GM12878 (cell line): Measurements from ENCODE around the gene SALL3. TPM values are rescaled to one million over a fixed set of nuclear protein-coding genes. Genes with fewer than 3 reads are reported as not detected.

Experiments used
- ATAC-seq: fragments of 200-7000 bp; cut with Tn5 transposase; 3 replicates; pipeline ENCODE4 v1.9.1; 2020; ENCODE audit warnings: mild to moderate bottlenecking, moderate library complexity
- BruUV-seq: library from RNA; stranded (reverse); fragments of 400-500 nt; replicated peaks from 2 replicates; lab custom pipeline; 2021; lab: Mats Ljungman, UMichigan
- CTCF ChIA-PET: fragments of 300-600 bp; sonication (Branson Sonifier 250); formaldehyde crosslinking; extraction: SDS; loops from one replicate; lab custom pipeline; 2021; ENCODE audit warnings: inconsistent platforms; lab: Yijun Ruan, JAX
- POLR2A ChIA-PET: fragments of 350-600 bp; formaldehyde crosslinking; extraction: SDS; loops from one replicate; lab custom pipeline; 2021; ENCODE audit warnings: inconsistent platforms; lab: Charles Lee
- RAD21 ChIA-PET: fragments of 300-600 bp; sonication (Branson Sonifier 250); formaldehyde crosslinking; loops from one replicate; lab custom pipeline; 2023; ENCODE audit warnings: antibody characterized with exemption; ENCODE audit not compliant: unreplicated experiment; lab: Charles Lee
- SMC1A ChIA-PET: fragments of 300-600 bp; sonication (Branson Sonifier 250); formaldehyde crosslinking; loops from one replicate; lab custom pipeline; 2023; ENCODE audit not compliant: unreplicated experiment, uncharacterized antibody; lab: Charles Lee
- DNase-seq: peaks from one replicate; pipeline ENCODE4 v3.0.0-alpha.2; 2011; ENCODE audit warnings: low read depth, low spot score
- FAIRE-seq: peaks from 3 replicates; lab custom pipeline; 2011; peaks lifted over from hg19 to GRCh38; lab: Jason Lieb, UNC
- H2AFZ ChIP-seq: 2 replicates; pipeline ENCODE4 v1.6.0; 2011; ENCODE audit warnings: low read depth, low read length, control low read depth; ENCODE audit not compliant: control insufficient read depth
- H3K27ac ChIP-seq: 2 replicates; pipeline ENCODE4 v1.5.1; 2011; ENCODE audit warnings: control low read depth; ENCODE audit not compliant: control insufficient read depth, insufficient read depth
- H3K27me3 ChIP-seq, 2 experiments: replicated peaks in 1 of 2; 2 replicates each; pipeline versions ENCODE4 v1.6.0 to v1.6.1; 2011; ENCODE audit warnings: low read length in 1 of 2; ENCODE audit not compliant: control insufficient read depth in 2 of 2, insufficient read depth in 2 of 2
- H3K36me3 ChIP-seq, 2 experiments: 2 replicates each; pipeline ENCODE4 v1.5.1; 2011; ENCODE audit warnings: low read length in 1 of 2; ENCODE audit not compliant: control insufficient read depth in 2 of 2, insufficient read depth in 2 of 2
- H3K4me1 ChIP-seq: 2 replicates; pipeline ENCODE4 v1.6.1; 2011; ENCODE audit warnings: mild to moderate bottlenecking, low read length, moderate library complexity, mixed read lengths; ENCODE audit not compliant: control insufficient read depth, insufficient read depth
- H3K4me2 ChIP-seq: 2 replicates; pipeline ENCODE4 v1.6.0; 2011; ENCODE audit warnings: control low read depth; ENCODE audit not compliant: control insufficient read depth, insufficient read depth
- H3K4me3 ChIP-seq: fragments of 200-600 bp; sonication (generic); 2 replicates; pipeline ENCODE4 v1.5.1; 2016
- H3K79me2 ChIP-seq: 2 replicates; pipeline ENCODE4 v1.6.0; 2011; ENCODE audit warnings: low read length; ENCODE audit not compliant: control insufficient read depth, insufficient read depth
- H3K9ac ChIP-seq: 2 replicates; pipeline ENCODE4 v1.8.0; 2011; ENCODE audit warnings: low read length, control low read depth, mixed read lengths; ENCODE audit not compliant: control insufficient read depth, insufficient read depth
- H3K9me3 ChIP-seq: replicated peaks from 3 replicates; pipeline ENCODE4 v1.5.1; 2011; ENCODE audit warnings: mild to moderate bottlenecking, low read length; ENCODE audit not compliant: control insufficient read depth, insufficient read depth
- H4K20me1 ChIP-seq: 2 replicates; pipeline ENCODE4 v1.6.0; 2011; ENCODE audit not compliant: control insufficient read depth, insufficient read depth
- BRCA1 ChIP-seq: IDR thresholded peaks from 2 replicates; pipeline ENCODE4 v1.6.1; 2011; ENCODE audit warnings: low read depth, low read length, improper control_type of control experiment
- CREB1 ChIP-seq: IDR thresholded peaks from 2 replicates; pipeline ENCODE4 v1.6.1; 2012; ENCODE audit warnings: low read depth, mild to moderate bottlenecking, inconsistent platforms
- GABPA ChIP-seq: IDR thresholded peaks from 2 replicates; pipeline ENCODE4 v1.6.1; 2014; ENCODE audit warnings: antibody characterized with exemption, low read depth, mild to moderate bottlenecking, inconsistent platforms
- MEF2B ChIP-seq: fragments of 450-650 bp; IDR thresholded peaks from 2 replicates; pipeline ENCODE4 v1.6.1; 2018; ENCODE audit warnings: mild to moderate bottlenecking, moderate library complexity; ENCODE audit not compliant: partially characterized antibody, poor library complexity, severe bottlenecking
- POLR2AphosphoS2 ChIP-seq: IDR thresholded peaks from 2 replicates; pipeline ENCODE4 v1.6.1; 2011; ENCODE audit warnings: low read depth, mild to moderate bottlenecking, low read length, improper control_type of control experiment, moderate library complexity
- TAF1 ChIP-seq: IDR thresholded peaks from 2 replicates; pipeline ENCODE4 v1.6.1; 2011; ENCODE audit warnings: mild to moderate bottlenecking, low read depth, low read length, borderline replicate concordance
- TARDBP ChIP-seq: IDR thresholded peaks from 2 replicates; pipeline ENCODE4 v1.6.1; 2016; ENCODE audit warnings: borderline replicate concordance
- ZNF217 ChIP-seq: fragments of 450-650 bp; IDR thresholded peaks from 2 replicates; pipeline ENCODE4 v1.6.1; 2017; ENCODE audit warnings: antibody characterized with exemption, mild to moderate bottlenecking
- WGBS: methylation state at CpG from one replicate; pipeline ENCODE4 v1.1.6; 2016; ENCODE audit warnings: low lambda C conversion rate; ENCODE audit not compliant: insufficient replicate concordance, insufficient coverage; ENCODE audit errors: missing lambda C conversion rate; 5-methylcytosine and 5-hydroxymethylcytosine counted together
- in situ Hi-C: fragments of 300-500 bp; cut with MboI; formaldehyde crosslinking; loops from 9 replicates; pipeline ENCODE4 v1.14.3; 2018; ENCODE audit warnings: mixed read lengths
- intact Hi-C: fragments of 100-400 bp; cut with micrococcal nuclease; formaldehyde crosslinking; loops from one replicate; pipeline ENCODE4 v1.14.2; 2022; ENCODE audit not compliant: unreplicated experiment
- polyA plus RNA-seq, 11 experiments: library from polyadenylated mRNA; depleted of rRNA in 4 of 11; unstranded in 6 of 11; stranded (reverse) in 5 of 11; fragments of >200 nt; fragmentation: Nextera tagmentation in 4 of 11; fragmentation: Illumina TruSeq in 1 of 11; extraction: Ambion mirVana in 4 of 11; extraction: Trizol in 1 of 11; gene quantifications; 1 replicate in 1 of 11; 2 replicates in 10 of 11; pipeline versions ENCODE4 v1.2.1 to v1.2.3, GENCODE V29; 2011 to 2016; ENCODE audit warnings: inconsistent platforms in 2 of 11, missing spikeins in 2 of 11, low read depth in 1 of 11
- total RNA-seq, 4 experiments: library from RNA; depleted of rRNA in 3 of 4; stranded (reverse); fragments of >200 nt in 3 of 4; fragmentation: Illumina TruSeq in 1 of 4; extraction: Trizol in 1 of 4; gene quantifications; 2 replicates each; pipeline versions ENCODE4 v1.2.1 to v1.2.3, GENCODE V29; 2013 to 2021
- TF ChIP-seq, protein P1 (sequence below): fragments of 450-650 bp; IDR thresholded peaks from 2 replicates; pipeline ENCODE4 v1.6.1; 2018; ENCODE audit warnings: mild to moderate bottlenecking, low read depth, moderate library complexity; ENCODE audit not compliant: partially characterized antibody
- TF ChIP-seq, protein P2 (sequence below): IDR thresholded peaks from 2 replicates; pipeline ENCODE4 v1.6.1; 2011; ENCODE audit warnings: low read depth, low read length, improper control_type of control experiment, borderline replicate concordance

Gene SALL3
- total and polyA plus RNA-seq, 10 of the 15 experiments (the other 5 are each of a cell fraction or from before 2014, with no cell fraction given): 0.01 to 0.10 (median 0.07) TPM; not detected in 7

DNA sequence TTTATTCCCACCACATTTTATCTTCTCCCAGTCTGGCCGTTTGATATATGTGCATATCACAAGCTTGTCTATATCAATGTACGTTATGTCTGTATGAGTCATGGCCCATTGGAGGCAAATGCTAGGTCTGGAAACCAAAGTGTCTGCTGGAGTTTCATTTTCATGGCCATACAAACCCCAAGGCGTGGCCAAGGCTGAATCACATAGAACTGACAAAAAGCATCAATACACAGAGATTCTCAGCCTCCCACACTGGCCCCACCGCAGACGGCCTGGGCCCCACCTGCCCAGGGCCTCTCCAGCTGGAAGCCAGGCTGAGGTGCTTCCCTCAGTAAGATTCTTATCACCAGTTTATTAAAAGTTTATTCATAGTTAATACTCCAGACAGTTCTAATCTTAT, 40.5 kb upstream of the SALL3 start:
- DNase-seq (no peak), FAIRE-seq (no peak), ATAC-seq (no peak)
- CTCF ChIA-PET: no interaction called here
- BruUV-seq: no TSS peak
- RAD21 ChIA-PET: no interaction called here
- no peaks in the 10 kb centered on the region for H3K27me3 ChIP-seq
- TF ChIP-seq ZNF217 (no peak), TAF1 (no peak), TARDBP (no peak), CREB1 (no peak), MEF2B (no peak), POLR2AphosphoS2 (no peak), GABPA (no peak), BRCA1 (no peak)
- TF ChIP-seq, protein P1, sequence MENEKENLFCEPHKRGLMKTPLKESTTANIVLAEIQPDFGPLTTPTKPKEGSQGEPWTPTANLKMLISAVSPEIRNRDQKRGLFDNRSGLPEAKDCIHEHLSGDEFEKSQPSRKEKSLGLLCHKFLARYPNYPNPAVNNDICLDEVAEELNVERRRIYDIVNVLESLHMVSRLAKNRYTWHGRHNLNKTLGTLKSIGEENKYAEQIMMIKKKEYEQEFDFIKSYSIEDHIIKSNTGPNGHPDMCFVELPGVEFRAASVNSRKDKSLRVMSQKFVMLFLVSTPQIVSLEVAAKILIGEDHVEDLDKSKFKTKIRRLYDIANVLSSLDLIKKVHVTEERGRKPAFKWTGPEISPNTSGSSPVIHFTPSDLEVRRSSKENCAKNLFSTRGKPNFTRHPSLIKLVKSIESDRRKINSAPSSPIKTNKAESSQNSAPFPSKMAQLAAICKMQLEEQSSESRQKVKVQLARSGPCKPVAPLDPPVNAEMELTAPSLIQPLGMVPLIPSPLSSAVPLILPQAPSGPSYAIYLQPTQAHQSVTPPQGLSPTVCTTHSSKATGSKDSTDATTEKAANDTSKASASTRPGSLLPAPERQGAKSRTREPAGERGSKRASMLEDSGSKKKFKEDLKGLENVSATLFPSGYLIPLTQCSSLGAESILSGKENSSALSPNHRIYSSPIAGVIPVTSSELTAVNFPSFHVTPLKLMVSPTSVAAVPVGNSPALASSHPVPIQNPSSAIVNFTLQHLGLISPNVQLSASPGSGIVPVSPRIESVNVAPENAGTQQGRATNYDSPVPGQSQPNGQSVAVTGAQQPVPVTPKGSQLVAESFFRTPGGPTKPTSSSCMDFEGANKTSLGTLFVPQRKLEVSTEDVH: no peak
- TF ChIP-seq, protein P2, sequence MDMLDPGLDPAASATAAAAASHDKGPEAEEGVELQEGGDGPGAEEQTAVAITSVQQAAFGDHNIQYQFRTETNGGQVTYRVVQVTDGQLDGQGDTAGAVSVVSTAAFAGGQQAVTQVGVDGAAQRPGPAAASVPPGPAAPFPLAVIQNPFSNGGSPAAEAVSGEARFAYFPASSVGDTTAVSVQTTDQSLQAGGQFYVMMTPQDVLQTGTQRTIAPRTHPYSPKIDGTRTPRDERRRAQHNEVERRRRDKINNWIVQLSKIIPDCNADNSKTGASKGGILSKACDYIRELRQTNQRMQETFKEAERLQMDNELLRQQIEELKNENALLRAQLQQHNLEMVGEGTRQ: no peak
- H3K4me3 ChIP-seq: no peak overlapping the region
- in situ Hi-C loops: no loop called here
- SMC1A ChIA-PET: no interaction called here
- no peak overlapping the region for H2AFZ ChIP-seq
- no peaks in the 10 kb centered on the region for H3K36me3 ChIP-seq
- 9% methylated on average over 5 of the region's 5 CpGs for WGBS
- H3K9me3 ChIP-seq: no peaks in the 10 kb centered on the region
- H3K4me2 ChIP-seq: no peak overlapping the region
- H3K79me2 ChIP-seq: no peaks in the 10 kb centered on the region
- H4K20me1 ChIP-seq: no peaks in the 10 kb centered on the region
- intact Hi-C loops: no loop called here
- POLR2A ChIA-PET: no interaction called here
- no peak overlapping the region for H3K9ac ChIP-seq
- H3K4me1 ChIP-seq: no peaks in the 10 kb centered on the region
- H3K27ac ChIP-seq: no peak overlapping the region
